Ascending aorta (tissue), 2 donors: ENCODE results near the gene TBL1XR1. TPM values are rescaled to one million over a fixed set of nuclear protein-coding genes. Genes with fewer than 3 reads are reported as not detected.
A peak's percentile ranks its signal among the peaks of the same experiment; 100 is the strongest.

Source experiments
- DNase-seq, 2 donors: peaks; one replicate each; pipeline ENCODE4 v3.0.0-alpha.2; 2019; ENCODE audit warnings: low spot score in 2 of 2
- H3K27ac ChIP-seq, 2 donors: fragments of 200-600 bp; sonication (generic); one replicate each; pipeline ENCODE4 v1.5.1; 2016 to 2017; ENCODE audit warnings: mild to moderate bottlenecking in 1 of 2
- H3K27me3 ChIP-seq: fragments of 200-600 bp; sonication (generic); one replicate; pipeline ENCODE4 v1.5.1; 2017
- H3K36me3 ChIP-seq, 2 donors: fragments of 200-600 bp; sonication (generic); one replicate each; pipeline ENCODE4 v1.5.1; 2016
- H3K4me1 ChIP-seq, 2 donors: fragments of 200-600 bp; sonication (generic); one replicate each; pipeline ENCODE4 v1.5.1; 2016 to 2017; ENCODE audit warnings: mild to moderate bottlenecking in 1 of 2
- H3K4me3 ChIP-seq, 2 donors: fragments of 200-600 bp; sonication (generic); one replicate each; pipeline ENCODE4 v1.5.1; 2016 to 2017; ENCODE audit warnings: mild to moderate bottlenecking in 1 of 2
- H3K9me3 ChIP-seq, 2 donors: fragments of 200-600 bp; sonication (generic); one replicate each; pipeline ENCODE4 v1.5.1; 2016
- intact Hi-C: fragments of 100-400 bp; cut with DNase I; formaldehyde crosslinking; loops from one replicate; pipeline ENCODE4 v1.15.1; 2023
- total RNA-seq: library from RNA; depleted of rRNA; stranded (reverse); fragments of >200 nt; gene quantifications from one replicate; pipeline ENCODE4 v1.1.0, GENCODE V29; 2016
- TF ChIP-seq, protein P1 (sequence below), 3 experiments: fragments of 200-600 bp in 2 of 3; fragments of 450-650 bp in 1 of 3; sonication (generic) in 2 of 3; IDR thresholded peaks; one replicate each; pipeline ENCODE4 v1.5.1; 2016 to 2019; ENCODE audit warnings: antibody characterized with exemption in 3 of 3, mild to moderate bottlenecking in 1 of 3, moderate library complexity in 1 of 3

TBL1XR1 gene
- total RNA-seq, 1 donor from 2014 or later: 52.0 TPM

DNA sequence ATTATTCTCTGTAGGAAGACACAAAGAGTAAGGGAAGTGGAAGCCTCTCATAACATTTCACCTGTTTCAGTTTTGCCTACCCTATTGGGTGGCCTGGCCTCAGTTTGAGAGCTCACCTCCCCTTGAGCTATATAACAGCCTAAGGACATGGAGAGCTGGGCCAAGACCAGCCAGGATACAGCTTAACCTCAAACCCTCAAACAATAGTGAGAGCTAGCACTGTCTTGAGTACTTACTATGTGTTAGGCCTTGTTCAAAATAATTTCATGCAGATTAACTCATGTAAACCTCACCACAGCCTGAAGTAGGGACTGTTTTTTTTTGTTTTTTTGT is 15.0 kb upstream of the TBL1XR1 start:
- TF ChIP-seq, protein P1, sequence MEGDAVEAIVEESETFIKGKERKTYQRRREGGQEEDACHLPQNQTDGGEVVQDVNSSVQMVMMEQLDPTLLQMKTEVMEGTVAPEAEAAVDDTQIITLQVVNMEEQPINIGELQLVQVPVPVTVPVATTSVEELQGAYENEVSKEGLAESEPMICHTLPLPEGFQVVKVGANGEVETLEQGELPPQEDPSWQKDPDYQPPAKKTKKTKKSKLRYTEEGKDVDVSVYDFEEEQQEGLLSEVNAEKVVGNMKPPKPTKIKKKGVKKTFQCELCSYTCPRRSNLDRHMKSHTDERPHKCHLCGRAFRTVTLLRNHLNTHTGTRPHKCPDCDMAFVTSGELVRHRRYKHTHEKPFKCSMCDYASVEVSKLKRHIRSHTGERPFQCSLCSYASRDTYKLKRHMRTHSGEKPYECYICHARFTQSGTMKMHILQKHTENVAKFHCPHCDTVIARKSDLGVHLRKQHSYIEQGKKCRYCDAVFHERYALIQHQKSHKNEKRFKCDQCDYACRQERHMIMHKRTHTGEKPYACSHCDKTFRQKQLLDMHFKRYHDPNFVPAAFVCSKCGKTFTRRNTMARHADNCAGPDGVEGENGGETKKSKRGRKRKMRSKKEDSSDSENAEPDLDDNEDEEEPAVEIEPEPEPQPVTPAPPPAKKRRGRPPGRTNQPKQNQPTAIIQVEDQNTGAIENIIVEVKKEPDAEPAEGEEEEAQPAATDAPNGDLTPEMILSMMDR (IDR thresholded peaks at IDR 0.05): no peak
- Histone ChIP-seq H3K9me3 (no peaks in the 10 kb centered on the region), H3K4me3 (no peak overlapping the region), H3K4me1 (no peaks in the 10 kb centered on the region), H3K36me3 (no peaks in the 10 kb centered on the region), H3K27me3 (no peaks in the 10 kb centered on the region), H3K27ac (no peak overlapping the region)
- intact Hi-C loops: no loop called here
- no peak for DNase-seq

DNA sequence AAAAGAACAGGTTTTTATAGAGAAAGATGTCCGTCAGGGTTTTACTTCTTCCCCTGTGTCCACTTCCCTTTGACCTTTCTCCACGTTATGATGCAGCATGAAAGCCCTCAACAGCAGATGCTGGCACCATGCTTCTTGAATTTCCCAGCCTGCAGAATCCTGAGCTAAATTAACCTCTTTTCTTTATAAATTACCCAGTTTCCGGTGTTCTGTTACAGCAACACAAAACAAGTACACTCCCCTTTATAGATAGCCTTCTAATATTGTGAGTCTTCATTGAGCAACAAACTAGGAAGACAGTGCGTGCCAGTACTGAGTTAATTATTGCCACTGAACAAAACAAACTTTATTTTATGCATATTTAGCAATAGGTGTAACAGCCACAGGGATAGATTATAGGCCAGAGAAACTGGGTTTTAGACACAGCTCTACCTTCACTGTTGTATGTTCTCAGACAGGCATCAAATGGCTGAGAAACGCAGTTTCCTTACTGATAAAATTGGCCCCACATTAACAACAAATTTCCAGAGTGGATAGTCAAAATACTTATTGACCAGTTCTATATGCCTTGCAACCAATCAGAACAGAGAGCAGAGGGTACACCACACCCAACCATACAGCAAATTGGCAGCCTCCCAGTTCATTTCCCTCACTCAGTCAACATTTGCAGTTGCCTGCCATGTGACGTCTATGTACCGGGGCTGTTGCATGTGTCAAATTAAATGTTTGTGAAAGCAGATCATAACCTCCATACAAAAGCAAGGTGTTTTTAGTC is 14.4 kb upstream of the TBL1XR1 start:
- Histone ChIP-seq H3K27ac (no peak overlapping the region), H3K27me3 (no peaks in the 10 kb centered on the region), H3K4me1 (no peaks in the 10 kb centered on the region), H3K4me3 (no peak overlapping the region), H3K36me3 (no peaks in the 10 kb centered on the region), H3K9me3 (no peaks in the 10 kb centered on the region)
- intact Hi-C loops: no loop called here
- TF ChIP-seq, protein P1 (IDR thresholded peaks at IDR 0.05): no peak
- peak in 1 of 2 donors; percentile 43 for DNase-seq

DNA sequence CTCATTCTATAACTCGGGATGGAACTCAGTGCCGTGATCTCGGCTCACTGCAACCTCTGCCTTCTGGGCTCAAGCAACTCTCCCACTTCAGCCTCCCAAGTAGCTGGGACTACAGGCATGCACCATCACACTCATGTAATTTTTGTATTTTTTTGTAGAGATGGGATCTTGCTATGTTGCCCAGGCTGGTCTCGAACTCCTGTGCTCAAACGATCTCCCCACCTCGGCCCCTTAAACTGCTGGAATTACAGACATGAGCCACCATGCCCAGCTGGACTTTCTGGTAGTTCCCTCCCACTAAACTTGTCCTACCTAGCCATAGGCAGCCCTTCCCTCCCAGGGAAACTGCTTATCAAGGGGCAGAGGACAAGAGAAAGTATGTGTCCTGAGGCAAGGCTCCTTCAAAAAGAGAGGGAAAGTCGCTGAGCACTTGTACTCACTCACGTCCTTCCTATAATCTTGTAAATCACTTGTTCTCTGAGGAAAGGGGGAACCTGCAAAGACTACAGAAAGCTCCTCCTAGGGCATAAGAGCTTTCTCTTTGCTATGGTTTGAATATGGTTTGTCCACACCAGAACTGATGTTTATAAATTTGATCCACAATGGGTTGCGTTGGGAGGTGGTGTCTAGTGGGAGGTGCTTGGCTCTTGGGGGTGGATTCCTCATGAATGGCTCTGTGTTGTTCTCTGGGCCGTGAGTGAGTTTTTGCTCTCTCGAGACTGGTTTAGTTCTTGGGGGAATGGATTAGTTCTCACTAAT is 13.6 kb upstream of the TBL1XR1 start:
- TF ChIP-seq, protein P1 (IDR thresholded peaks at IDR 0.05): no peak
- Histone ChIP-seq H3K27ac (no peak overlapping the region), H3K4me1 (no peaks in the 10 kb centered on the region), H3K36me3 (no peaks in the 10 kb centered on the region), H3K9me3 (no peaks in the 10 kb centered on the region), H3K4me3 (no peak overlapping the region), H3K27me3 (no peaks in the 10 kb centered on the region)
- intact Hi-C loops: no loop called here
- DNase-seq: peak in 1 of 2 donors; percentile 43

DNA sequence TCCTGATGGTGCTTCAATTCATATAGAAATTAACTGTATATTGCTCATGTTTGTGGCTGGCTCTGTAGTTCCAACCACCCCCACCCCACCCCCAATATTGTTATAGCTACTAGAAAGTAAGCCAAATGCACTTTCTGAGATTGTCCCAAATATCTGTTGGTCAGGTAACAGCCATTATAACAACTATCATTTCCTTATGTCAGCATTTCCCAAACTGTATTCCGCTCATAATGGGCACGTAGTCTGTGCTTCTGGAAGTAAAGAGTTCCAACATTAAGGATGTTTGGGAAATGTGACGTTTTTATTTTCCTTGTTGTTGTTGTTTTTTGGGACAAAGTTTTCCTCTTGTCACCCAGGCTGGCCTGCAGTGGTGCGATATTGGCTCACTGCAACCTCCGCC is 12.2 kb upstream of the TBL1XR1 start:
- no peak overlapping the region for H3K4me3 ChIP-seq
- no peaks in the 10 kb centered on the region for H3K27me3 ChIP-seq
- TF ChIP-seq, protein P1 (IDR thresholded peaks at IDR 0.05): no peak
- H3K4me1 ChIP-seq: no peaks in the 10 kb centered on the region
- intact Hi-C loops: no loop called here
- no peaks in the 10 kb centered on the region for H3K9me3 ChIP-seq
- H3K27ac ChIP-seq: no peak overlapping the region
- peak in 1 of 2 donors; percentile 22 for DNase-seq
- no peaks in the 10 kb centered on the region for H3K36me3 ChIP-seq

DNA sequence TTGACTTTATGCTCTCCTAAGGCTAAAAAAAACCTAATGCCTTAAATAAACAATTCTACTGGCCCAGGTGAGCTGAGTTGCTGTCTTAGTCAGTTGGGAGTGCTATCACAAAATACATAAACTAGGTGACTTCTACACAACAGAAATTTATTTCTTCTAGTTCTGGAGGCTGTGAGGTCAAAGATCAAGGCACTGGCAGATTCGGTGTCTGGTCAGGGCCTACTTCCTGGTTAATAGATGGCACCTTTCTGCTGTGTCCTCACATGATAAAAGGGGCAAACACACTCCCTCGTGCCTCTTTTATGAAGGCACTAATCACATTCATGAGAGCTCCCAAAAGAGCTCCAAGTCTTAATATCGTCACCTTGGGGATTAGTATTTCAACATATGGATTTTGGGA is 11.5 kb upstream of the TBL1XR1 start:
- TF ChIP-seq, protein P1 (IDR thresholded peaks at IDR 0.05): no peak
- no peaks in the 10 kb centered on the region for H3K27me3 ChIP-seq
- intact Hi-C loops: no loop called here
- H3K9me3 ChIP-seq: no peaks in the 10 kb centered on the region
- H3K4me3 ChIP-seq: no peak overlapping the region
- no peak for DNase-seq
- H3K27ac ChIP-seq: no peak overlapping the region
- no peaks in the 10 kb centered on the region for H3K36me3 ChIP-seq
- no peaks in the 10 kb centered on the region for H3K4me1 ChIP-seq
